ENCODE results near the gene FFAR1. TPM values are rescaled to one million over a fixed set of nuclear protein-coding genes. Genes with fewer than 3 reads are reported as not detected.

The FFAR1 gene
- total RNA-seq, 1 donor from 2014 or later = not detected

DNA sequence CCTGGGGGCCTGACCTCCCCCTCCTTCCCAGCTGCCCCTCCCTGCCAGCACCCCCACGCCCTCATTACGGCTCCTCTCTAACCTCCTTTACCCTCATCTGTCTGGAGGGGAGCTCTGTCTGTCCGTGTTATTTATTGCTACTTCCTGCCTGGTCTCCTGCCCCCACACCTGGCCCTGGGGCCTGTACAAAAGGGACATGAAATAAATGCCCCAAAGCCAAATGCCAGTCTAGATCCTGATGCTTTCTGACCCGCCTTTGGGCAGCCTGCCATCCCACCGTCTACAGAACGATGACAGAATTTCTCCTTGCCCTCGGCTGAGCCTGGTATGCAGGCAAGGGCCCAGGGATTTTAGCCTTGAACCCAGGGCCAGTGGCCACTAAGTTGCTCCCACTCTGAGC, 34.1 kb upstream of the FFAR1 start:
- intact Hi-C loops (cut with DNase I) = no loop called here
- ATAC-seq (no peak), DNase-seq (ENCODE audit: missing footprints) (no peak)

DNA sequence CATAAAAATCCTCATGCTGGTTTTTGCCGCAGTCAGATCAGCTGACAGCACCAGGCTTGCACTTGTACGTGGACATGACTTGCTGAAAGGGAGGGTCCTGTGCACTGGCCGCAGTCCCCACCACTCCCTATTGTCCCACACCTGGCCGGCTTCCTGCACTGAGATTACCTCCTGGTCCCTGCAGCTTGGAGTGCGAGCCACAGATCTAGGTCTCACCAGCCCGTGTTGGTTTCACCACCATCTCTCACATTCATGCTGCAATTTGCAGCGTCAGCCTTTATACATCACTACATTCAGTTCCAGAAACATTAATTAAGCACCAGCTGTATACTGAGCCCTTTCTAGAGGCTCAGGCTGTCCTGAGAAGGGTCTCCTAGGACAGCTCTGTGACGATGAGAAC, 33.7 kb upstream of the FFAR1 start:
- ATAC-seq (no peak), DNase-seq (ENCODE audit: missing footprints) (no peak)
- intact Hi-C loops (cut with DNase I) = no loop called here

DNA sequence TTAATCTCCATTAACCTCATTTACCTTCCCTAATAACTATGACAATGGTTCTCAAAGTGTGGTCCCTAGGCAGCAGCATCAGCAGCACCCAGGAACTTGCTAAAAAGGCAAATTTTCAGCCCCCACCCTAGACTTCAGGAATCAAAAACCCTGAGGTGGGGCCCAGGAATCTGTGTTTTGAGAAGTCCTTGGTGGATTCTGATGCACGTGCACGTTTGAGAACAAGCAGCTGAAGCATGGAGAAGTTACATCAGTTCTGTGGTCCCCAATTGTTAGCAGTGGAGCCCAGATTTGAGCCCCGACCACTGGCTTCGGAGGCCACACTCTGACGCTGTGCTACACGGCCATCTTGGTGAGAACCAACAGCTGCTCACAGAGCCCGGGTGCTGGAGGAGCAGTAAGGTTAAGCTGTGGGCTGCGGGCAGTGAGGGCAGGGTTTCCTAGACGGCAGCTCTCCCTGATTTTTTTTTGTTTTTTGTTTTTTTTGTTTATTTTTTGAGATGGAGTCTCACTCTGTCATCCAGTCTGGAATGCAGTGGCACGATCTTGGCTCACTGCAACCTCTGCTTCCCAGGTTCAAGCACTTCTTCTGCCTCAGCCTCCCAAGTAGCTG, 32.7 kb upstream of the FFAR1 start:
- ATAC-seq = no peak
- intact Hi-C loops (cut with DNase I) = no loop called here
- DNase-seq (ENCODE audit: missing footprints) = no peak

DNA sequence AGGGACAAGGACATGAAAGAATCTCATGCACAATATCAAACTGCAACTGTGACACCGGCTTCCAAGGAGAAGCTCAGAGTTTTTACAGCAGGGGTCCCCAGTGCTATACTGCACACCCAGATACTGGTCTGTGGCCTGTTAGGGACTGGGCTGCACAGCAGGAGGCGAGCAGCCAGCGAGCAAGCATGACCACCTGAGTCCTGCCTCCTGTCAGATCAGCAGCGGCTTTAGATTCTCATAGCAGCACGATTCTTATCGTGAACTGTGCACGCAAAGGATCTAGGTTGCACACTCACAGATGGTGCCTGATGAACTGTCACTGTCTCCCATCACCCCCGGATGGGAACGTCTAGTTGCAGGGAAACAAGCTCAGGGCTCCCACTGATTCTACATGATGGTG, 31.8 kb upstream of the FFAR1 start:
- no peak for ATAC-seq
- no peak for DNase-seq (ENCODE audit: missing footprints)
- intact Hi-C loops (cut with DNase I) = no loop called here

DNA sequence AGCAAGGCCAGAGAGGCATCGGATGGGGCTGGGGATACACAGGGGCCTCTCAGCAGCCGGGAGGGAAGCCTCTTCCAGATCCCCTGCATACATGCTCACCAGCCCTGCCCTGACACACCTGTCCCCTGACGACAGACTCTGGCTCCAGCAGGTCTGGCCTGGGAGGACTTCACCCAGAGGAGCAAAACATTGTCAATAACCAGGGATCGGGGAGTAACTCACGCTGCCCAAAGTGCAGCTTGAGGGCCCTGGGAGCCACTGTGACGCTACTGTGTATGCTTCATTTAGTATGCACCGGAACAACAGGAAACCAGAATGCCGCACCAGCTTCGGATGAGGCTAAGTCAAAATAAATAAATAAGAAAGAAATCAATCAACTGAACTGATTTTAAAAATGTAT, 31.1 kb upstream of the FFAR1 start:
- no peak for ATAC-seq

DNA sequence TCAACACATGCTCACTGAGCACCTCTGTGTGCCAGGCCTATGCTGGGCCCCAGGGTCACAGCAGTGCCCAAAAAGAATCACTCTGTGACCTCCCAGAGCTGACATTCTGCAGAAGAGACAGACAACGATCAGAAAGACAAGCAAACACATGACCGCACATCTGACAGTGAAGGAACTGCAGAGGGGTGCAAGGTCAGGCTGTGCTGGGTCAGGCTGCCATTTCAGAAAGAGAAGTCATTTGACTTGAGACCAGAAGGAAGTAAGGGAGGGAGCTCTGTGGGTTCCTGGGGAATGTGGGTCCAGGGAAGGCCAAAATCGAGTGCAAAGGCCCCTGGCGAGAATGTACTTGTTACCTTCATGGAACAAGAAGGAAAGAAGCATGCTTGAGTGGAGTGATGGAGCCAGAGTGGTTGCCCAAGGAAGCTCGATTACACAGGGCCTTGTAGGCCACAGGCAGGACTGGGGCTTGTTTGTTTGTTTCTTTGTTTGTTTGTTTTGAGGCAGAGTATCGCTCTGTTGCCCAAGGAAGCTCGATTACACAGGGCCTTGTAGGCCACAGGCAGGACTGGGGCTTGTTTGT, 30.1 kb upstream of the FFAR1 start:
- no peak for DNase-seq (ENCODE audit: missing footprints)
- intact Hi-C loops (cut with DNase I) = no loop called here
- no peak for ATAC-seq

More for the DNA sequence above, 31.1 kb upstream of the FFAR1 start:
- intact Hi-C loops (cut with DNase I) = no loop called here
- DNase-seq (ENCODE audit: missing footprints) = no peak

DNA sequence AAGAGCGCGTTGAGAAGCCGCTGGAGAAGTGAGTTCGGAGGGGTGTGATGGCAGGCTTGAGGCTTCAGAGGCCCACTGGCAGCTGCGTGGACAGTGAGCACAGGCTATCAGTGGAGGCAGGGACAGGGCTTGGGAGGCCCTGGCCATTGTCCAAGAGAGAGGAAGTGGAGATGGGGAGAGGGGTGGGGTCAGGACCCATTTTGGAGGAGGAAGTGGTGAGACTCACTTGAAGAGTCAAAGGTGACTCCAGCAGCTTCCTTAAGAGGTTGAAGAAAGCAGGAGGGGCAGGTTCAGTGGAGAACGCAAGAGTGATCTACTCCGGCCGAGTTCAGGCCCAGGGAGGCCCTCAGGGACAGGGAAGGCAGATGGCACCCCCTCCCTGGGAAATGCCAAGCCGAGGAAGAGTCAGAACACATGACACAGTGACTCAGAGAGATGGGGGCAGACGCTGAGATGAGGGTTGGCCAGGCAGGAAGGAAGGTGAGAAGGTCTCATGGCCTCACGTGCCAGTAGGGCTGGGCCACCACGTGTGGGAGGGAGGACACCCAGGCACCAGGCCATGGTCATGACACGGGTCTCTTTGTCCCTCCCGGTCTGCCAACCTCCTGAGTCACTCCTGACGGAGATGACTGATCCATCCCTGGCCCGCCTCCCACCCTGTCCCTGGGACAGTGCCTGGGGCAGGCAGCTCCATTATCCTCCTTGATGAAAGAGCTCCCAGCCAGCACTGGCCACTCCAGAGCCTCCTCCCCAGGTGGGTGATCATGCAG, 28.8 kb upstream of the FFAR1 start:
- ATAC-seq = peak; percentile 46
- intact Hi-C loops (cut with DNase I) = no loop called here
- peak; percentile 76 for DNase-seq (ENCODE audit: missing footprints)

DNA sequence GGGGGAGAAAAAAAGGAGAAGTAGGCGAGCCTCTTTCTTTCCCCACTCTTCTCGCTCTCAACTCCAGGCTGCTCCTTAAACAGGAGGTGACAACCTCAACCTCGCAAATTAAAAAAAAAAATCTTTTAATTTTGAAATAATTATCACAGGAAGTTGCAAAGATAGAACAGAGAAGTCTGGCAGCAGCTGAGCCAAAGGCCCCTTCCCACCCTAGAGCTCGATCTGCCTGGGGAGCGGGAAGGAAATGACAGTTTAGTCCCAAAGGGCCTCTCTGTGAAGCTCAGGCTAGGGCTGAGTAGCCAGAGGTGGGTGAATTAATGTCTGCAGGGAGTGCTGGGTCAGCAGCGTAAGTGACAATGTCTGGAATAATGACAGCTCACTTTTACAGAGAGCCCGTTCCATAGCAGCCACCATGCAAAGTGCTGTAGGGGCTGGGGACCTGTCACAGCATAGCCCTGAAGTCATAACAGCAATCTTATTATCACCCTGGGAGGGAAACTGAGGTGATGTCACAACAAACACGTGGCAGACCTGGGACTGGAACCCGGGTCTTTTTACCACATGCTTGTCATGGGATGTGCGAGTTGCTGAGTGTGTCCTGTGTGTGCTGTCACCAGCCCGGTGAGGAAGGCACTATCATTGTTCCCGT, 27.5 kb upstream of the FFAR1 start:
- intact Hi-C loops (cut with DNase I) = no loop called here
- DNase-seq (ENCODE audit: missing footprints) (no peak), ATAC-seq (peak; percentile 23)

DNA sequence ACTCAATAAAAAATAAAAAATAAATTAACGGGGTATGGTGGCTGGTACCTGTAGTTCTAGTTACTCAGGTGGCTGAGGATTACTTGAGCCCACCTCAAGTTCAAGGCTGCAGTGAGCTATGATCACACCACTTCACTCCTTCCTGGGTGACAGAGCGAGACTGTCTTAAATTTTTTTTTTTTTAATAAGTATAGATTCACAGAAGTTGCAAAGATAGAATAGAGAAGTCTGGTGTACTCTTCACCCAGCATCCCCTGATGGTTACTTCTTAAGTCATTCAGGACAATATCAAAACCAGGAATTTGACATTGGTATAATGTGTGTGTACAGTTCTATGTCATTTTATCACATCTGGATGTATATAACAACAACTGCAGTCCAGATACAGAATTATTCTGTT, 26.4 kb upstream of the FFAR1 start:
- intact Hi-C loops (cut with DNase I) = no loop called here
- no peak for ATAC-seq

DNA sequence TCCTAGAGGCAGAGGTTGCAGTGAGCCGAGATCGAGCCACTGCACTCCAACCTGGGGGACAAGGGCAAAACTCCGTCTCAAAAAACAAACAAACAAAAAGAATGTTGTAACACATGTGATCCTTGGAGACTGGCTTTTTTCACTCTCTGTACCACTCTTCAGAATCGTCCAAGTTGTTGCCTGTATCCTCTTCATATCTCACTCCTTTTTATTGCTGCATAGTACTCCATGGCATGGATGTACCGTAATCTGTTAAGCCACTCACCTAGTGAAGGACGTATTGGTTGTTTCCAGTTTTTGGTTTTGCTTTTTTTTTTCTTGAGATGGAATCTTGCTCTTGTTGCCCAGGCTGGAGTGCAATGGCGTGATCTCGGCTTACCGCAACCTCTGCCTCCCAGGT, 25.7 kb upstream of the FFAR1 start:
- no peak for ATAC-seq
- intact Hi-C loops (cut with DNase I) = no loop called here
- DNase-seq (ENCODE audit: missing footprints) = no peak

More for the DNA sequence above, 26.4 kb upstream of the FFAR1 start:
- no peak for DNase-seq (ENCODE audit: missing footprints)

DNA sequence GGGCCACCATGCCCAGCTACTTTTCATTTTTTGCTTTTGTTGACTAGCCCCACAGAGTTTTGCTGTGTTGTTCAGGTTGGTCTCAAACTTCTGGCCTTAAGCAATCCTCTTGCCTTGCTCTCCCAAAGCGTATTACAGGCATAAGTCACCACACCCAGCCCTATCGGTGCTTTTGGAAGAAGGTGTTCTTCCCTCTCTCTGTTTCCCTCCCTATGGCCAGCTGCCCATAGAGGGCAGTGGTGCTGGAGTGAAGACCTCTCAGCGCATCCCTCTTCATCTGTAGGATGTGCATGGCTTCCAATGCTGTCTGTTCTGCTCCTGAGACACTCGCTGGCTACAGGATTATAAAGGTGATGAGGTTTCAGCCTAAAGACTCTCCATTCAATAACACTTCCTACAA, 20.1 kb upstream of the FFAR1 start:
- intact Hi-C loops (cut with DNase I) = no loop called here
- no peak for ATAC-seq
- no peak for DNase-seq (ENCODE audit: missing footprints)

DNA sequence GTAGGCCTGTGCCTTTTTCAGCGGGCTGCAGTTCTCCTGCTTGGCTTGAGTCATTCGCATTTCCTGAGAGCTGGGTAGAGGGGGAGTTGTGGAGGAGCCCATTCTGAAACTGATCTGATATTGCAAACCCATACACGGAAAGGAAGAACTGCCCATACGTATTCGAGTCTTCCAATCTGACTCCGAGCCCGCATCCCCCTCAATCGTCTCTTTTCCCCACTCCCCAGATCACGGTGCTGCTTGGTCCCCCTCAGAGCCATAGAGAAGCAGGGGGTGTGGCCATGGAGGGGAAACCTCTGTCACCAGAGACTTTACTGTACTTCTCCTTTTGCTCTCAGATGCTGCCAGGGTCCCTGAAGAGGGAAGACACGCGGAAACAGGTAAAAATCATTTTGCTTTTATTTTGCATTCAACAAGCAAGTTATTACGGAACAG, 18.8 kb upstream of the FFAR1 start, which contains the start of gene CD22:
CD22 (plus strand) TSS at position 337 of the 435 bp plus-strand sequence. CDS start 2,854 bp downstream, outside the sequence.
- intact Hi-C loops (cut with DNase I) = no loop called here
- DNase-seq (ENCODE audit: missing footprints) (no peak), ATAC-seq (no peak)

DNA sequence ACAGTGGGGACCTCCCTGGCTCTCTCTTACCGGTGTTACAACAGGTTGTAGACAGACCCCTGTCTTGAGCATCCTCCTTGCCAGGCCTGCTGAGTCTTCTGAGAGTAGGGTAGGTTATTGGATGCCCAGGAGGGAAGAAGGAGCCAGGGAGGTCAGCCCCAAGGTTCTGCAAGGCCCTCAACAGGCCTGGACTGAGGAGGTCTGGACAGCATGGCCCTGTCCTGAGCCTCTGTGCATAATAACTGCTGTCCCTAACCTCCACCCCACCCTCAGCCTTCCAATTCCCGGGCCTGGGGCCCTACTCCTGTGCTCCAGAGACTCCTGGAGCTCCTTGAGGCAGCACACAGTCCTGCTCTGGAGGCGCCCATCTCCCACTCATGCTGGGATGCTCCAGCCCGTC, 18.4 kb upstream of the FFAR1 start:
- DNase-seq (ENCODE audit: missing footprints) = no peak
- no peak for ATAC-seq
- intact Hi-C loops (cut with DNase I) = no loop called here

DNA sequence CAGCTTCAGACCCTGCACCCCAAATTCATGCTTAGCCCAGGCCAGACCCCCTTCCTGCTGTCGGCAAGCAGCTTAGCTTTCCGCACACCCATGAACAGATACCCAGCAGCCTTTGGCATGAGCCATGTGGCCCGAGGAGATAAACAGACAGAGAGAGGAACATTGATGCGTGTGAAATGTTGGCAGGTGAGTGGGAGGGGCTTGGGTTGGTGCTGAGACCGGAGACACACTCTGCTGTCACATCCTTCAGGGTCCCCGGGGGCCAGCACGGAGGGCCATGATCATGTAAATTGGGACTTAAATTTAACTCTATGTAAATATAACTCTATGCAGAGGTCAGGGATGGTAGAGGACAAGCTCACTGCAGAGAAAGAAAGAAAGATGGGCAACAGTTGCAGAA, 17.2 kb upstream of the FFAR1 start:
- ATAC-seq (no peak), DNase-seq (ENCODE audit: missing footprints) (no peak)
- intact Hi-C loops (cut with DNase I) = no loop called here

DNA sequence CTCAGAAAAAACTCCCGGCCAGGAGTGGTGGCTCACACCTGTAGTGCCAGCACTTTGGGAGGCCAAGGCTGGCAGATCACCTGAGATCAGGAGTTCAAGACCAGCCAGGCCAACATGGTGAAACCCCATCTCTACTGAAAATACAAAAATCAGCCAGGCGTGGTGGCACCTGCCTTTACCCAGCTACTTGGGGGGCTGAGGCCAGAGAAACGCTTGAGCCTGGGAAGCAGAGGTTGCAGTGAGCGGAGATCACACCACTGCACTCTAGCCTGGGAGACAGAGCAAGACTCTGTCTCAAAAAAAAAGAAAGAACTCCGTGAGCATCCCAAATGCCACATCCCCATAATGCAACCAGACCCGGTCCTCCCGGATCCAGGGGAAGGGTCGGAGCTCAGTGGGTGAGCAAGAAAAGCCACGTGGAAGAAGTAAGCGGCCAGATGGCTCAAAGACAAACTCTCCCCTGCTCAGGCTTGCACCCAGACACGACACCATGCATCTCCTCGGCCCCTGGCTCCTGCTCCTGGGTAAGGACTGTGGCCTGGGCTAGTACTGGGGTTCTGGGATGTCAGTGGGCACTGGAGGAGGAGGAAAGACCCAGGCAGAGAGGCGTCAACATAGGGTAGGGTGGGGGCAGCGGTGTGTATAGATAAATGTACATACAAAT, 16.0 kb upstream of the FFAR1 start:
- no peak for ATAC-seq
- no peak for DNase-seq (ENCODE audit: missing footprints)
- intact Hi-C loops (cut with DNase I) = no loop called here

DNA sequence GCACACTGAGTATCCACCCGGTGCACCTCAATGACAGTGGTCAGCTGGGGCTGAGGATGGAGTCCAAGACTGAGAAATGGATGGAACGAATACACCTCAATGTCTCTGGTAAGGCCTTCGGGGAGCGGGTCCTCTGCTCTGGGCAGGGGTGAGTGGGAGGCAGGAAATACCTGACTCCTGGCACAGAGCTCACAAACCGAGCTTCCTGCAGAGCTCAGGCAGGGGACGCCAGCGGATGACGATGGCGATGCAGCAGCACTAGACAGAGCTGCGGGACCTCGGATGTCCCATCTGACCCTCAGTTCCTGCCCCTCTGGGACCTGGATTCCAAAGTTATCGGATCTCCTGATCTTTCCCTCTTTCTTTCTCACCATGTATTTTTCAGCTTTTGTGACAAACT, 14.9 kb upstream of the FFAR1 start:
- DNase-seq (ENCODE audit: missing footprints) (no peak), ATAC-seq (no peak)
- intact Hi-C loops (cut with DNase I) = no loop called here

DNA sequence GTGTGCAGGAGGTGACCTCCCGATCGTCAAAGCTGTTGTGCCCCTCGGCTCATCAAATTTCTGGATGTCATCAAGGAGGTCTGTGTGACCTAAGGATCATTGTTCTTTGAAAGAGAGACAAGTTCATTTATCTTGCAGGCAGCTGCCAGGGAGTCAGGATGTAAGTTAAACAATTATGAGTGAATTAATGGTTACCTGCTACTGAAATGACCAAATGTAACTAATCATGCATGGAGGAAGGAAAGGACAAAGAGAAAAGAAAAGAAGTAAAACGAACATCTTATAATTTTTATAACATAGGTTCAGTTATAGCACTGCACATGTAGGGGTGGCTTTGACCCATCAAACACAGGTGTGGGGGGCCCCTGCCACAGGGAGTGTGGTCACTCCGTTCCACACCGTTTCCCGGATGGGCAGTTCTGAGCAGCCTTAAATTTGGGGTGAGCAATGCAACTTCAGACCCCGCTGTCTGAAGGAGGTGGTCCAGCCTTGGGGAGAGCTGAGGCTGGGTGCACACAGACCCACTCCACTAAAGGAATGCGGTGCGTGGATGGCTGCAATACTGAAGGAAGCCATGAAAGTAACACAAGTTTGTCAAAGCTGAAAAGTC, 13.5 kb upstream of the FFAR1 start:
- ATAC-seq = no peak
- no peak for DNase-seq (ENCODE audit: missing footprints)
- intact Hi-C loops (cut with DNase I) = no loop called here

DNA sequence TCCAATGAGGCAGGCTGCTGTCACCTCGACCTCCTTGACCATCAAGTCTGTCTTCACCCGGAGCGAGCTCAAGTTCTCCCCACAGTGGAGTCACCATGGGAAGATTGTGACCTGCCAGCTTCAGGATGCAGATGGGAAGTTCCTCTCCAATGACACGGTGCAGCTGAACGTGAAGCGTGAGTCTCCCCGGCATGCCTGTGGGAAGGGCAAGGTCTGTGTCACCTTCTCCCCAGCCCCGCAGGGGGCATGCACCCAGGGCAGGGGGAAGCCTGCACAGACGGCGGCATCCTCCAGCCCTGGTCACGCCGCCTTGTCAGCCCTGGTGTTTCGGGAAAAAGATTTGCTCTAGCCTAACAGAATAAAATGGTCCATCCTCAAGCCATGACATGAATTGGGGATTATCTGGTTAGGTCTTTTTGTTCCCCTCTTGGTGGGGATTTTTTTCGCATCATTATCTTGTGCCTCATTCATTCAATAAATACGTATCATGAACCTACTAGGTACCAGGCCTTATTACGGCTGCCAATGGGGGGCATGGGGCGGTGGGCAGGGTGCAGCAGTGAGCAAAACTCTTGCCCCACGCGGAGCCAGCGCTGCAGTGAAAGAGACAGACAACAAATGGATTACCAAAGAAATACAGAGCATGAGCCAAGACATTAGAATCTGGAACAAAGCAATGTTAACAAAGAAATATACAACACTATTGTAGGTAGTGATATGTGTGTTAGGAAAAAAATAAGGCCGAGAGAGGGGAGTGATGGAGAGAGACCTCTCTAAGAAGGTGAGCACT, 11.3 kb upstream of the FFAR1 start:
- ATAC-seq = no peak
- intact Hi-C loops (cut with DNase I) = no loop called here
- no peak for DNase-seq (ENCODE audit: missing footprints)
